HUES64 (cell line): Measurements from ENCODE around the gene TBX21.

Experiments used
- H3K27ac ChIP-seq: 2 replicates; pipeline ENCODE4 v1.7.0; 2013; ENCODE audit warnings: low read depth, low read length, inconsistent platforms
- H3K27me3 ChIP-seq: 2 replicates; pipeline ENCODE4 v1.6.1; 2013; ENCODE audit warnings: mild to moderate bottlenecking, low read length; ENCODE audit not compliant: insufficient read depth
- H3K36me3 ChIP-seq: 2 replicates; pipeline ENCODE4 v1.6.1; 2013; ENCODE audit warnings: mild to moderate bottlenecking, low read length; ENCODE audit not compliant: insufficient read depth
- H3K4me1 ChIP-seq: 2 replicates; pipeline ENCODE4 v1.6.1; 2013; ENCODE audit warnings: mild to moderate bottlenecking, low read length, moderate library complexity; ENCODE audit not compliant: insufficient read depth
- H3K4me3 ChIP-seq: 2 replicates; pipeline ENCODE4 v1.5.1; 2013; ENCODE audit warnings: mild to moderate bottlenecking, low read length, moderate library complexity
- H3K9ac ChIP-seq: 2 replicates; pipeline ENCODE4 v1.6.1; 2013; ENCODE audit warnings: mild to moderate bottlenecking, low read depth, low read length
- H3K9me3 ChIP-seq: 2 replicates; pipeline ENCODE4 v1.6.1; 2013; ENCODE audit warnings: low read depth, low read length; ENCODE audit not compliant: insufficient read depth
- WGBS: fragments of 150-250, 120-280 bp; methylation state at CpG from one replicate; pipeline ENCODE4 v1.1.7; 2013; ENCODE audit warnings: missing lambda C conversion rate; 5-methylcytosine and 5-hydroxymethylcytosine counted together

The TBX21 gene

DNA sequence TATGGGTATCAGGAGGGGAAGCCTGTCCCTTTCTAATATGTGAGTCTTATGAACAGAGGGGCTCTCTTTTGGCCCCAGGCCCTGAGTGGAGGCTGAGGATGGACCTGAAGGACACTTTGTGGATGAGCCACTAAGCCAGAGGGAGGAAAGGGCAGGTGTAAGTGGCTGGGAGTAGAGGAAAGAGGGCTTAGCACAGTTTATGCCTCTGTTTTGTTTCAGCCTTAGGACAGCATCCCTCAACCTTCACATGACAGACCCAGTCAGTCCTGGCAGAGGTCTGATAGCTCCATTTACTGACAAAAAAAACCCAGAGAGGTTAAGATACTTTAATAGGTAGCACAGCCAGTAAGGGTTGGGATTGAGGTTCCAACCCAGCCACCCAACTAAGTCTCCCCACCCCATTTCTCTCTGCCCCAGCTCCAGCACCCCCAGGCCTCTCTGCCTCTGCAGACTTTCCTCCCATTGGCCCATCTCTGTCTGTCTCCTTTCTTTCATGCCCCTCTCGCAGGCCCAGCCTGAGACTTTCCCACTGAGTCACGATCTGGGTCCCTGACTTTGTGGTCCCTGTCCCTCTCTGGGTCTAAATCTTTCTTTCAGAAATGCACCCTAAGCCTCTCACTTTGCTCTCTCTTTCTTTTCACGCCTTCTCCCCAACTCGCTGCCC is 4.7 kb upstream of the TBX21 start:
- Histone ChIP-seq H3K4me3 (no peak overlapping the region), H3K27me3 (peaks cover 38% of the 10 kb centered on the region), H3K4me1 (no peaks in the 10 kb centered on the region)

GRCh38 chr17:47729476-47729875 is 3.6 kb upstream of the TBX21 start:
- Histone ChIP-seq H3K4me1 (no peaks in the 10 kb centered on the region), H3K27me3 (peaks cover 50% of the 10 kb centered on the region), H3K9me3 (no peaks in the 10 kb centered on the region), H3K9ac (no peak overlapping the region), H3K36me3 (no peaks in the 10 kb centered on the region), H3K4me3 (no peak overlapping the region), H3K27ac (no peak overlapping the region)
- 80% methylated on average over 8 of the region's 8 CpGs for WGBS

More for the DNA sequence above, 4.7 kb upstream of the TBX21 start:
- Histone ChIP-seq H3K27ac (no peak overlapping the region), H3K9ac (no peak overlapping the region), H3K9me3 (no peaks in the 10 kb centered on the region), H3K36me3 (no peaks in the 10 kb centered on the region)
- 87% methylated on average over 4 of the region's 4 CpGs for WGBS

- peaks cover 62% of the 10 kb centered on the region for H3K27me3 ChIP-seq
- H3K4me1 ChIP-seq: no peaks in the 10 kb centered on the region
- H3K27ac ChIP-seq: no peak overlapping the region
- WGBS: 87% methylated on average over 3 of the region's 4 CpGs
- H3K36me3 ChIP-seq: no peaks in the 10 kb centered on the region
- no peak overlapping the region for H3K9ac ChIP-seq
- no peaks in the 10 kb centered on the region for H3K9me3 ChIP-seq
- H3K4me3 ChIP-seq: no peak overlapping the region
Measured at GRCh38 chr17:47730681-47731080, 2.4 kb upstream of the TBX21 start.

GRCh38 chr17:47731396-47731795 is 1.6 kb upstream of the TBX21 start:
- 87% methylated on average over 2 of the region's 2 CpGs for WGBS
- H3K27ac ChIP-seq: no peak overlapping the region
- no peaks in the 10 kb centered on the region for H3K9me3 ChIP-seq
- H3K4me1 ChIP-seq: no peaks in the 10 kb centered on the region
- no peak overlapping the region for H3K4me3 ChIP-seq
- H3K36me3 ChIP-seq: no peaks in the 10 kb centered on the region
- no peak overlapping the region for H3K9ac ChIP-seq
- peaks cover 69% of the 10 kb centered on the region for H3K27me3 ChIP-seq

- no peaks in the 10 kb centered on the region for H3K4me1 ChIP-seq
- H3K4me3 ChIP-seq: peak overlapping the region; percentile 49
- H3K27me3 ChIP-seq: peaks cover 78% of the 10 kb centered on the region
- no peaks in the 10 kb centered on the region for H3K9me3 ChIP-seq
- H3K27ac ChIP-seq: no peak overlapping the region
- no peaks in the 10 kb centered on the region for H3K36me3 ChIP-seq
- 45% methylated on average over 12 of the region's 12 CpGs for WGBS
- H3K9ac ChIP-seq: no peak overlapping the region
Measured at GRCh38 chr17:47732399-47733046, 513 bp upstream of the TBX21 start.

DNA sequence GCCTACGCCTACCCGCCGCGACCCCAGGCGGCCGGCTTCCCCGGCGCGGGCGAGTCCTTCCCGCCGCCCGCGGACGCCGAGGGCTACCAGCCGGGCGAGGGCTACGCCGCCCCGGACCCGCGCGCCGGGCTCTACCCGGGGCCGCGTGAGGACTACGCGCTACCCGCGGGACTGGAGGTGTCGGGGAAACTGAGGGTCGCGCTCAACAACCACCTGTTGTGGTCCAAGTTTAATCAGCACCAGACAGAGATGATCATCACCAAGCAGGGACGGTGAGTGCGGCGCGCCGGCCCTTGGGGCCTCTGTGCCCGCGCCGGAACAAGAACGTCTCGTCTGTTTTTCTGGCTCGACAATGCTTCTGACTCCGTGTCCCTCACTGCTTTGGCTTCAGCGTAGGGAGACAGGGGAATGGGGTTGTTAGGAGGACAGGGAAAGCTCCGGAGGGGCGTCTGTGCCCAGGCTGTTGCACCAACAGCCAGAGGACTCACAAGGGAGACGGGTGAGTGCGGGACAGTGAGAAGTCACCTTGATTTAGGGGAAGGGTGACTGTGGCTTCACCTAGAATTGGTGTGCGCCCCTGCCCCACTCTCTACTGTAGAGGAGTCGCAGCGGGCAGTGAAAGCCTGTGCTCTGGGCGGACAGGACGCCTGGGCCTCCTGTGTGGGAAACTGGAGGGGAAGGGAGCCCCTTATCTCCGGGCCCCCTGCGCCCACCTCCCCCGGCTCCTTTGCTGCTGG is 806 bp downstream of the TBX21 start:
- 11% methylated on average over 60 of the region's 60 CpGs for WGBS
- no peak overlapping the region for H3K9ac ChIP-seq
- peak overlapping the region; percentile 49 for H3K4me3 ChIP-seq
- no peak overlapping the region for H3K27ac ChIP-seq
- no peaks in the 10 kb centered on the region for H3K4me1 ChIP-seq
- no peaks in the 10 kb centered on the region for H3K36me3 ChIP-seq
- H3K9me3 ChIP-seq: no peaks in the 10 kb centered on the region
- H3K27me3 ChIP-seq: peaks cover 78% of the 10 kb centered on the region

DNA sequence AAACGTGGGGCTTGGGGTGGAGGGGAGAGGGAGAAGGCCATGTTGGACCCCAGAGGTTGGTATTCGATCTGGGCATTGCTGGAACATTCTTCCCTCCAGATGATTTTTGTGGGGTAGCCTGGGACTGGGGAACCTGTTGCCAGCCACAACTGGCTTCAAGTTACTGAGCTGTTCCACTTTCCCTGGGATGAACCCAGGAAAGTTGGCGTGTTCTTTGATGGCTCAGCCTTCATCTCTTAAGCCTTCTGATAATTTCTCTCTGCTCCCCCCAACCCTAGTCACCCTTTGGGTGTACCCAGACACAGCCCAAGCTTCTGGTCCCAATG is 2.1 kb downstream of the TBX21 start:
- Histone ChIP-seq H3K9ac (no peak overlapping the region), H3K27ac (no peak overlapping the region), H3K9me3 (no peaks in the 10 kb centered on the region), H3K36me3 (no peaks in the 10 kb centered on the region), H3K4me1 (no peaks in the 10 kb centered on the region), H3K27me3 (peaks cover 71% of the 10 kb centered on the region), H3K4me3 (no peak overlapping the region)
- 81% methylated on average over 3 of the region's 3 CpGs for WGBS

DNA sequence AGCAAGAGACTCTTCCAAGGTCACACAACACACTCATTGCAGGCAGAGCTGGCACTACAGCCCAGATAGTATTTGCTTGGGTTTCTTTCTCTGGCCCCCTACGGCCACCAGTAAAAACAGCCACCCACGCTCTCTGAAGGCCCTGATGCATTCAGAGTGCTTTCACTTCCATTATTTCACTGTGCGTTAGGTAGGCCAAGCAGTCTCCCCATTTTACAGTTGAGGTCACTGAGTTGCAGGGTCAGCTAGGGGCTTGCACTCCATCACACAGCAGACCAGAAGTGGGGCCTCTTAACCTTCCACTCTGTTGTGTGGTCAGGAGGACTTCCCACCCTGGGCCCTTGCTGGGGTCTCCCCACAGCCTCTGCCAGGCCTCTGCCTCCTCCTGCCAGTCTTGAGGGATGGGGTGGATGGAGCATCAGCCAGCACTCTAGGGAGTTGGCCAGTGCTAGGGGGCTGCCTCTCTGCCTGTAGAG is 2.5 kb downstream of the TBX21 start:
- H3K9me3 ChIP-seq: no peaks in the 10 kb centered on the region
- peaks cover 67% of the 10 kb centered on the region for H3K27me3 ChIP-seq
- H3K9ac ChIP-seq: no peak overlapping the region
- no peak overlapping the region for H3K4me3 ChIP-seq
- 85% methylated on average over 3 of the region's 3 CpGs for WGBS
- no peaks in the 10 kb centered on the region for H3K36me3 ChIP-seq
- H3K27ac ChIP-seq: no peak overlapping the region
- H3K4me1 ChIP-seq: no peaks in the 10 kb centered on the region

DNA sequence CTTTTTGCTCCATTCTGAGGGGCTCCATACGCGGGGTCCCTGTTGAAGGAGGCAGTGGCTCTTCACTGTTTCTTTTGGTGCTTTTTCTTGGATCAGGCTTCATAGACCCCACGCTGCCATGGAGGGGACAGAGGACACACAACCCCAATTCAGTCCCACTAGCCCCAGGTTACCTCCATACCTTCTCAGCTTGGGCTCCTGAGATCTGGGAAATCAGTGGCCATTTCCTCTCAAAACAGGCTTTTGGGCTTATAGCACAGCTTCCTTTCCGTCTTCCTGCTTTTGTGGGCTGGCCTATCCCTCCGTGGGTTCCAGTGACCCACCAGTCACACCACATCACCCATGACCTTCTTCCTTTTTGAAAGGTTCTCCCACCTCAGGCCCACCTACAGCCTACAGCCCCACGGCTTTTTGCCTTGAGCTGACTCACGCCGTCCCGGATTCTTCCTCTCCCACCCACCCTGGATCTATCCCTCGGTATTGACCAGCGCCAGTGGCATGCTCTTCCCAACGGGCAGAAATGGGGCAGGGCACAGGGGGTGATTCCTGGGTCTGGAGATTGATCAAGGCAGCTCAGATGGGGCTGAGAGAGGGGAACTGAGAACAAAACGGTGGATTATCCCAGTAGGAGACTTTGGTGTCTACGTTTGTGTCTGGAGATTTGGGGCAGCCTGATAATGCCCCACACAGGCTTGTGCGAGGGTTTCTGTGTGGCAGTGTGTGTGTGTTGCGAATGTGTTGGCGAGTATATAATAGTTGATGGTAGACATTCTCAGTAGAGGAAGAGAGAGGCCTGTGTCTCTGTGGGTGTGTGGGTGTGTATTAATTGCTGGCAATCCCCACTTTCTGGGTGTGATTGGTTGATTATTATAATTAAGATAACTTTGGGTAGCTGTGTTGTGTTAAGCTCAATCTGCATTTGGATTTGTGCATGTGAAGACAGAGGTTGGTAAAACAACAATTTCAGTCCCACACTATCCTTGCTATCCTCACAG is 3.8 kb downstream of the TBX21 start:
- peaks cover 61% of the 10 kb centered on the region for H3K27me3 ChIP-seq

DNA sequence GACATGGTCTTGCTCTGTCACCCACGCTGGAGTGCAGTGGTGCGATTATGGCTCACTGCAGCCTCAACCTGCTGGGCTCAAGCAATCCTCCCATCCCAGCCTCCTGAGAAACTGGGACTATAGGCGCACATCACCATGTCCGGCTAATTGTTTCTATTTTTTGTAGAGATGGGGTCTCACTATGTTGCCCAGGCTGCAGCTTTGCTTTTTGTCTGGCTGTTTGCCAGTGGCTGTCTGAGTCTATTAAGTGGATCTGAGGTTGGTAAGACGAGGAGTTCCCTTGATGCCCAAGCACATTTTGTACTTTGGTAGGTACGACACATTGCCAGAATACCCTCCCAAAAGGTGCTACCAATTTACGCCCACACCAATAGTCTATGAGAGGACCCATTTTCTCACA is 5.1 kb downstream of the TBX21 start:
- Histone ChIP-seq H3K9ac (no peak overlapping the region), H3K4me1 (no peaks in the 10 kb centered on the region), H3K27ac (no peak overlapping the region), H3K36me3 (no peaks in the 10 kb centered on the region), H3K9me3 (no peaks in the 10 kb centered on the region), H3K4me3 (no peak overlapping the region), H3K27me3 (peaks cover 47% of the 10 kb centered on the region)
- 92% methylated on average over 7 of the region's 7 CpGs for WGBS

More for the DNA sequence above, 3.8 kb downstream of the TBX21 start:
- Histone ChIP-seq H3K4me1 (no peaks in the 10 kb centered on the region), H3K4me3 (no peak overlapping the region), H3K36me3 (no peaks in the 10 kb centered on the region), H3K27ac (no peak overlapping the region), H3K9ac (no peak overlapping the region), H3K9me3 (no peaks in the 10 kb centered on the region)
- WGBS: 77% methylated on average over 17 of the region's 17 CpGs
